IMR-90 (cell line): ENCODE data around the gene ABR. TPM values are rescaled to one million over a fixed set of nuclear protein-coding genes. Genes with fewer than 3 reads are reported as not detected.

ENCODE experiments used
- ATAC-seq: fragments of 200-7000 bp; cut with Tn5 transposase; 2 replicates; pipeline ENCODE4 v1.9.1; 2020; ENCODE audit warnings: low read depth, mild to moderate bottlenecking, moderate library complexity
- BruUV-seq: library from RNA; stranded (reverse); fragments of 400-500 nt; replicated peaks from 2 replicates; lab custom pipeline; 2021; lab: Mats Ljungman, UMichigan
- CTCF ChIA-PET: fragments of 300-600 bp; formaldehyde crosslinking; extraction: SDS; loops from one replicate; lab custom pipeline; 2021; ENCODE audit warnings: antibody characterized with exemption; lab: Yijun Ruan, JAX
- POLR2A ChIA-PET: fragments of 300-600 bp; sonication (Branson Sonifier 250); formaldehyde crosslinking; loops from one replicate; lab custom pipeline; 2022; ENCODE audit warnings: antibody characterized with exemption; ENCODE audit not compliant: unreplicated experiment; lab: Charles Lee
- DNase-seq: peaks from one replicate; pipeline ENCODE4 v3.0.0; 2013
- H2AFZ ChIP-seq: replicated peaks from 2 replicates; pipeline ENCODE3; 2013; ENCODE audit warnings: low read length, mild to moderate bottlenecking; ENCODE audit not compliant: poor library complexity
- H2AK5ac ChIP-seq: 2 replicates; pipeline ENCODE4 v1.6.1; 2013; ENCODE audit warnings: low read depth, low read length, inconsistent platforms
- H2AK9ac ChIP-seq: replicated peaks from 2 replicates; pipeline ENCODE3; 2013; ENCODE audit warnings: mild to moderate bottlenecking, low read depth, low read length, moderate library complexity; ENCODE audit not compliant: poor library complexity
- H2BK120ac ChIP-seq: 2 replicates; pipeline ENCODE4 v1.6.1; 2013; ENCODE audit warnings: low read depth, low read length, inconsistent platforms
- H2BK15ac ChIP-seq: 3 replicates; pipeline ENCODE4 v1.6.1; 2013; ENCODE audit warnings: low read depth, low read length, inconsistent platforms
- H2BK20ac ChIP-seq: 2 replicates; pipeline ENCODE4 v1.6.1; 2013; ENCODE audit warnings: low read depth, mild to moderate bottlenecking, inconsistent platforms, low read length, moderate library complexity
- H2BK5ac ChIP-seq: 2 replicates; pipeline ENCODE4 v1.6.1; 2013; ENCODE audit warnings: mild to moderate bottlenecking, low read depth, low read length, inconsistent platforms; ENCODE audit not compliant: poor library complexity, severe bottlenecking
- H3K14ac ChIP-seq: replicated peaks from 2 replicates; pipeline ENCODE4 v1.6.1; 2013; ENCODE audit warnings: low read depth, low read length, inconsistent platforms
- H3K18ac ChIP-seq: 2 replicates; pipeline ENCODE4 v1.6.1; 2013; ENCODE audit warnings: low read depth, low read length, control low read depth
- H3K23ac ChIP-seq: 2 replicates; pipeline ENCODE4 v1.6.1; 2013; ENCODE audit warnings: low read depth, low read length, inconsistent platforms
- H3K27ac ChIP-seq: 2 replicates; pipeline ENCODE4 v1.5.1; 2013; ENCODE audit warnings: mild to moderate bottlenecking, control low read depth, low read length; ENCODE audit not compliant: insufficient read depth
- H3K27me3 ChIP-seq: 2 replicates; pipeline ENCODE4 v1.6.1; 2013; ENCODE audit warnings: low read length; ENCODE audit not compliant: control insufficient read depth, insufficient read depth
- H3K36me3 ChIP-seq: 2 replicates; pipeline ENCODE4 v1.6.1; 2013; ENCODE audit warnings: low read length, mixed read lengths; ENCODE audit not compliant: control insufficient read depth, insufficient read depth
- H3K4ac ChIP-seq: 2 replicates; pipeline ENCODE4 v1.6.1; 2013; ENCODE audit warnings: low read depth, low read length, inconsistent platforms
- H3K4me1 ChIP-seq: 2 replicates; pipeline ENCODE4 v1.6.1; 2013; ENCODE audit warnings: low read length, mixed read lengths; ENCODE audit not compliant: control insufficient read depth, insufficient read depth
- H3K4me2 ChIP-seq: 2 replicates; pipeline ENCODE4 v1.6.1; 2013; ENCODE audit warnings: low read depth, mild to moderate bottlenecking, control low read depth, low read length, moderate library complexity
- H3K4me3 ChIP-seq: 2 replicates; pipeline ENCODE4 v1.5.1; 2013; ENCODE audit warnings: low read depth, mild to moderate bottlenecking, control low read depth, low read length, moderate library complexity; ENCODE audit not compliant: insufficient read depth
- H3K56ac ChIP-seq: 2 replicates; pipeline ENCODE4 v1.6.1; 2013; ENCODE audit warnings: low read length, inconsistent platforms; ENCODE audit not compliant: insufficient read depth; ENCODE audit errors: extremely low read depth
- H3K79me1 ChIP-seq, 2 experiments: 2 replicates each; pipeline ENCODE4 v1.6.1; 2013; ENCODE audit warnings: low read length in 2 of 2, inconsistent platforms in 1 of 2, low read depth in 1 of 2
- H3K9ac ChIP-seq: 2 replicates; pipeline ENCODE4 v1.6.1; 2013; ENCODE audit warnings: low read depth, low read length, control low read depth
- H3K9me1 ChIP-seq: 2 replicates; pipeline ENCODE4 v1.6.1; 2013; ENCODE audit warnings: low read length, inconsistent platforms; ENCODE audit not compliant: insufficient read depth
- H3K9me3 ChIP-seq: 2 replicates; pipeline ENCODE4 v1.6.1; 2013; ENCODE audit warnings: low read length; ENCODE audit not compliant: control insufficient read depth, insufficient read depth
- H4K20me1 ChIP-seq: 2 replicates; pipeline ENCODE4 v1.6.1; 2013; ENCODE audit warnings: low read length, inconsistent platforms; ENCODE audit not compliant: insufficient read depth
- H4K5ac ChIP-seq: 2 replicates; pipeline ENCODE4 v1.6.1; 2013; ENCODE audit warnings: mild to moderate bottlenecking, low read depth, low read length, control low read depth
- H4K8ac ChIP-seq, 2 experiments: 2 replicates each; pipeline ENCODE4 v1.6.1; 2013; ENCODE audit warnings: low read depth in 2 of 2, low read length in 2 of 2, control low read depth in 1 of 2, inconsistent platforms in 1 of 2
- H4K91ac ChIP-seq: 2 replicates; pipeline ENCODE4 v1.6.1; 2013; ENCODE audit warnings: low read depth, low read length, inconsistent platforms; ENCODE audit not compliant: insufficient read depth
- CTCF ChIP-seq: conservative IDR thresholded peaks from 2 replicates; pipeline ENCODE4 v1.5.1; 2012; ENCODE audit warnings: mild to moderate bottlenecking, low read depth, low read length, improper control_type of control experiment
- MAZ ChIP-seq: IDR thresholded peaks from 2 replicates; pipeline ENCODE4 v1.6.1; 2012; ENCODE audit warnings: low read depth, mild to moderate bottlenecking, low read length, improper control_type of control experiment, moderate library complexity, borderline replicate concordance
- MXI1 ChIP-seq: IDR thresholded peaks from 2 replicates; pipeline ENCODE4 v1.6.1; 2012; ENCODE audit warnings: low read depth, mild to moderate bottlenecking, low read length, moderate library complexity, borderline replicate concordance
- WGBS, 2 experiments: methylation state at CpG; one replicate each; pipeline versions ENCODE4 v1.1.5 to v1.1.7; 2013; ENCODE audit warnings: missing lambda C conversion rate in 2 of 2; ENCODE audit not compliant: insufficient read length in 1 of 2; ENCODE audit errors: extremely low coverage in 2 of 2; 5-methylcytosine and 5-hydroxymethylcytosine counted together
- dilution Hi-C: fragments of 300-500 bp; cut with HindIII; formaldehyde crosslinking; loops from one replicate; pipeline ENCODE4 v1.14.3; 2018; ENCODE audit warnings: low sequenced_read_pairs; ENCODE audit not compliant: unreplicated experiment
- in situ Hi-C: fragments of 300-500 bp; cut with MboI; formaldehyde crosslinking; loops from 3 replicates; pipeline ENCODE4 v1.14.3; 2019; ENCODE audit warnings: low sequenced_read_pairs, inconsistent platforms, mixed read lengths
- intact Hi-C: fragments of 100-400 bp; cut with micrococcal nuclease; formaldehyde crosslinking; loops from 2 replicates; pipeline ENCODE4 v1.10.0; 2022
- polyA plus RNA-seq, 3 experiments: library from polyadenylated mRNA; depleted of rRNA; stranded (reverse); fragments of >200 nt; gene quantifications; 2 replicates each; pipeline ENCODE4 v1.2.3, GENCODE V29; 2012; ENCODE audit warnings: low replicate concordance in 1 of 3
- total RNA-seq: library from RNA; depleted of rRNA; stranded (reverse); fragments of >200 nt; gene quantifications from 2 replicates; pipeline ENCODE4 v1.2.3, GENCODE V29; 2012

ABR gene
- total and polyA plus RNA-seq, 2 of the 4 experiments (the other 2 are of a cell fraction), result 28.3 to 79.7 TPM

- Histone ChIP-seq H3K27me3 (no peaks in the 10 kb centered on the region), H3K4me2 (peak overlapping the region; percentile 12; the same call in 1 of the 2 replicates), H4K5ac (peak overlapping the region; percentile 35), H3K18ac (peak overlapping the region; percentile 58; the same call in 1 of the 2 replicates), H4K20me1 (peaks cover 30% of the 10 kb centered on the region), H3K36me3 (peaks cover 29% of the 10 kb centered on the region), H3K9me3 (no peaks in the 10 kb centered on the region), H2BK15ac (no peak overlapping the region), H3K79me1 (peaks cover 15 to 25% of the 10 kb centered on the region in 2 experiments), H2BK20ac (peak overlapping the region; percentile 85; the same call in 1 of the 2 replicates), H4K8ac (peak overlapping the region in 1 of 2 experiments; percentile 68; a peak in 1 of 4 replicates), H2AK9ac (peak overlapping the region; percentile 81), H4K91ac (peak overlapping the region; percentile 58), H3K27ac (peak overlapping the region; percentile 73), H3K14ac (peak overlapping the region; percentile 68), H2BK5ac (peak overlapping the region; percentile 66), H3K4me3 (no peak overlapping the region), H3K23ac (peak overlapping the region; percentile 74; the same call in 1 of the 2 replicates), H2BK120ac (peak overlapping the region; percentile 81; the same call in 1 of the 2 replicates), H3K9ac (no peak overlapping the region; the same call in 1 of the 2 replicates), H3K56ac (no peak overlapping the region), H2AFZ (peak overlapping the region; percentile 84), H3K4me1 (peaks cover 17% of the 10 kb centered on the region), H2AK5ac (peak overlapping the region; percentile 85), H3K4ac (peak overlapping the region; percentile 89), H3K9me1 (peaks cover 8% of the 10 kb centered on the region)
- DNase-seq (peak; percentile 90), ATAC-seq (peak; percentile 90)
- TF ChIP-seq MAZ (no peak), MXI1 (no peak), CTCF (no peak)
- ChIA-PET CTCF (interaction anchor here (0.7 kb wide), 2 partner anchors 9 to 90 kb away, joined by 3 read pairs; no protein-coding TSS in a partner anchor), POLR2A (no interaction called here)
- in situ Hi-C loops (no loop called here), intact Hi-C loops (no loop called here), dilution Hi-C loops (no loop called here)
- BruUV-seq, result no TSS peak
- WGBS, 2 experiments, result 44% methylated on average over 14 of the region's 21 CpGs; no CpG with 5 or more reads in 1 of the 2 experiments
Measured at GRCh38 chr17:1047177-1047878, 132.5 kb downstream of the ABR start.
